Colonic mucosa (tissue), 4 donors: ENCODE results near the gene DCLK1. TPM values are rescaled to one million over a fixed set of nuclear protein-coding genes. Genes with fewer than 3 reads are reported as not detected.

Source experiments
- DNase-seq: peaks from one replicate; pipeline ENCODE4 v3.0.0-alpha.2; 2020
- H3K27ac ChIP-seq: fragments of 200-600 bp; one replicate; pipeline ENCODE4 v1.8.0; 2021
- H3K27me3 ChIP-seq: fragments of 200-600 bp; one replicate; pipeline ENCODE4 v1.8.0; 2021
- H3K36me3 ChIP-seq: fragments of 200-600 bp; one replicate; pipeline ENCODE4 v1.8.0; 2021
- H3K4me1 ChIP-seq: fragments of 200-600 bp; one replicate; pipeline ENCODE4 v1.8.0; 2021; ENCODE audit warnings: mild to moderate bottlenecking
- H3K4me3 ChIP-seq: fragments of 200-600 bp; one replicate; pipeline ENCODE4 v1.8.0; 2021
- H3K9ac ChIP-seq, 2 donors: one replicate each; pipeline ENCODE4 v1.7.0; 2013; ENCODE audit warnings: control low read depth in 2 of 2, low read depth in 2 of 2, low read length in 2 of 2
- H3K9me3 ChIP-seq: fragments of 200-600 bp; one replicate; pipeline ENCODE4 v1.8.0; 2021
- intact Hi-C: fragments of 100-400 bp; cut with DNase I; formaldehyde crosslinking; loops from one replicate; pipeline ENCODE4 v1.14.1; 2022
- total RNA-seq, 2 donors: library from RNA; stranded (reverse); fragmentation: NEBNext Ultra II Directional in 1 of 2; extraction: Animal tissue kit (Norgen Biotek cat#: 25700) in 1 of 2; gene quantifications; one replicate each; pipeline ENCODE4 v1.2.1, GENCODE V29; 2021
- TF ChIP-seq, protein P1 (sequence below): fragments of 200-600 bp; IDR thresholded peaks from one replicate; pipeline ENCODE4 v1.8.0; 2022; ENCODE audit warnings: antibody characterized with exemption, mild to moderate bottlenecking
- donor health status: healthy.
- donor health status: DM: no; HTN: no; CAD: no.
- donor health status: DM: no; HTN: no; CAD: no.

DCLK1 gene
- total RNA-seq, 2 donors from 2014 or later, result 1.5 to 5.0 TPM

DNA sequence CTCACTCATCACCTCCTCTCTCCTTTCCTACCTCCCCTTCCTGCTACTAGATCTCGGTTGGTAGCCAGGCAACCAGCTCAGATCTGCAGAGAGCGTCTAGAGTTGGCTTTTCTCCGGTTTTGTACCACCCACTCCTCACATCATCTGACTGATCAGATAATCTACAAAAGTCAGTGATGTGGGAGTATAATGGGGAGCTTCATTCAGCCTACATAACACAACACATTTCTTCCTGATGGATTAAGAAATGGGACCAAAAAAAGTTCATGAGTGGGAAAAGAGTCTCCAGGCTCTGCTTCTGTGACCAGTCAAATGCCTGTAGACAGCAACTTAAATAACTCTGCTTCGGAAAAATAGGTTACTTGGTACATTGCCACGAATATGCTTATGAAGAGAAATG, 279.8 kb downstream of the DCLK1 start:
- no peaks in the 10 kb centered on the region for H3K4me1 ChIP-seq
- no peaks in the 10 kb centered on the region for H3K36me3 ChIP-seq
- no peak overlapping the region for H3K9ac ChIP-seq
- TF ChIP-seq, protein P1, sequence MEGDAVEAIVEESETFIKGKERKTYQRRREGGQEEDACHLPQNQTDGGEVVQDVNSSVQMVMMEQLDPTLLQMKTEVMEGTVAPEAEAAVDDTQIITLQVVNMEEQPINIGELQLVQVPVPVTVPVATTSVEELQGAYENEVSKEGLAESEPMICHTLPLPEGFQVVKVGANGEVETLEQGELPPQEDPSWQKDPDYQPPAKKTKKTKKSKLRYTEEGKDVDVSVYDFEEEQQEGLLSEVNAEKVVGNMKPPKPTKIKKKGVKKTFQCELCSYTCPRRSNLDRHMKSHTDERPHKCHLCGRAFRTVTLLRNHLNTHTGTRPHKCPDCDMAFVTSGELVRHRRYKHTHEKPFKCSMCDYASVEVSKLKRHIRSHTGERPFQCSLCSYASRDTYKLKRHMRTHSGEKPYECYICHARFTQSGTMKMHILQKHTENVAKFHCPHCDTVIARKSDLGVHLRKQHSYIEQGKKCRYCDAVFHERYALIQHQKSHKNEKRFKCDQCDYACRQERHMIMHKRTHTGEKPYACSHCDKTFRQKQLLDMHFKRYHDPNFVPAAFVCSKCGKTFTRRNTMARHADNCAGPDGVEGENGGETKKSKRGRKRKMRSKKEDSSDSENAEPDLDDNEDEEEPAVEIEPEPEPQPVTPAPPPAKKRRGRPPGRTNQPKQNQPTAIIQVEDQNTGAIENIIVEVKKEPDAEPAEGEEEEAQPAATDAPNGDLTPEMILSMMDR, result no peak
- intact Hi-C loops, result no loop called here
- no peaks in the 10 kb centered on the region for H3K9me3 ChIP-seq
- no peaks in the 10 kb centered on the region for H3K27me3 ChIP-seq
- no peak overlapping the region for H3K27ac ChIP-seq
- no peak for DNase-seq
- no peak overlapping the region for H3K4me3 ChIP-seq

- Histone ChIP-seq H3K4me1 (no peaks in the 10 kb centered on the region), H3K27me3 (no peaks in the 10 kb centered on the region), H3K9me3 (no peaks in the 10 kb centered on the region), H3K9ac (no peak overlapping the region), H3K4me3 (no peak overlapping the region), H3K27ac (no peak overlapping the region), H3K36me3 (no peaks in the 10 kb centered on the region)
- TF ChIP-seq, protein P1, result no peak
- intact Hi-C loops, result no loop called here
- no peak for DNase-seq
Measured at GRCh38 chr13:35850569-35850968, 280.6 kb downstream of the DCLK1 start.

DNA sequence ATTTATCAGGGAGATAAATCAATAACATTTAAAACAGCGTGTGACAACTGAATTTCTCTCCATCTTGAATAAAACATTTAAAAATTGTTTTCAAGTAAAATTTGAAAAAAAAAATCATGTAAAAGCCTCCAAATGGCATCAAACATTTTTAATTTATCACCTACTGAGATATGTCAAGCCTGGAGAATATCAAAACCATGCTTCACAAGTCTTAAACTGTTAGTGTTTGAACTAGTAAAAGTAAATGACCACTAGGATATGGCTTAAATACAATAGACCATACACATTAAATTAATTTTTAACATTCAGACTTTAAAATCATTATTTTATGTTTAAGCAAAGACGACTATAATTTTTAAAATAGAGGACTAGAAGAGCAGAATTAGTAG, 281.9 kb downstream of the DCLK1 start:
- intact Hi-C loops, result no loop called here
- Histone ChIP-seq H3K4me1 (no peaks in the 10 kb centered on the region), H3K36me3 (no peaks in the 10 kb centered on the region), H3K9me3 (no peaks in the 10 kb centered on the region), H3K9ac (no peak overlapping the region), H3K4me3 (no peak overlapping the region), H3K27me3 (no peaks in the 10 kb centered on the region), H3K27ac (no peak overlapping the region)
- no peak for DNase-seq
- TF ChIP-seq, protein P1, result no peak

DNA sequence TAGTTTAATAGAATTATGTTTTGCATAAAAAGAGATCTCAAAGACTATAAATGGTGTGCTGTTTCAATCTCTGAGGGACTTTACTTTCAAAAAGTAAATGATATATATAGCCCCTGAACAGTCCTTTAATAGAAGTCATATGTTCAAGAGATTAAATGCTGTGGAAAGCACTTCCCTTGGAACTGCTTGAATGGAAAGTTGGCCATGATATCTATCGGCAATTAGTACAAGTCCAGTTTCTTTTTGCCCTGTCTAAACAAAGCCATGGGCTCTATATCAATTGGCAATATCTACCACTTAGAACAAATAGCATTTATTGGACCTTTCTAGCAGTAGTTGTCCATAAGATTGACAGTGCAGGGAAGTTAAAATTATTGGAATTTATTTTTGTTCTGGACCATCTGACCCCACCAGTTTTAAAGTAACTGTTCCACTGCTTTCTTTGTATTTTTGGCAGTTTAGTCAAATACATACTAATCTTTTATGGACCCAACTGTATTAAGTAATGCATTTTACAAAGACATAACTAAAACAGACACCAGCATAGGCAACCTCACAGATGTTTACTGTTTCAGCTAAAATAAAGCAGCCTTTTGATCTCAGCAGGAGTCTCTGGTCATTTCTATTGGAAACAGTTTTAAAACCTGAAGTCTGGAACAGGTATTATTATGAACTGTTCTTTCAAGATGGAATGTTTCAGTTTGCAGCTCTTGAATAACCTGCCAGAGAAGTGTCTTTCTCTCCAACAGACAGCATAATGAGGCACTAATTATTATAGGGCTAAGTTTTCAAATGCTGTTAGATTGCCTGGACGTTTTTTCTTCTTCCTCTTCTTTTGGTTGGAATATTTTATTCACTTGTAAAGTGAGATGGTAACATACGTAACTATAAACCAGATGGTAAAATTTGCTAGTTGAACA, 282.6 kb downstream of the DCLK1 start:
- Histone ChIP-seq H3K9ac (no peak overlapping the region), H3K9me3 (no peaks in the 10 kb centered on the region), H3K36me3 (no peaks in the 10 kb centered on the region), H3K27ac (no peak overlapping the region), H3K4me3 (no peak overlapping the region), H3K27me3 (no peaks in the 10 kb centered on the region), H3K4me1 (no peaks in the 10 kb centered on the region)
- DNase-seq, result no peak
- TF ChIP-seq, protein P1, result no peak
- intact Hi-C loops, result no loop called here

GRCh38 chr13:35843272-35843671, 287.9 kb downstream of the DCLK1 start:
- Histone ChIP-seq H3K4me1 (no peaks in the 10 kb centered on the region), H3K9me3 (no peaks in the 10 kb centered on the region), H3K9ac (no peak overlapping the region), H3K27me3 (no peaks in the 10 kb centered on the region), H3K36me3 (no peaks in the 10 kb centered on the region), H3K4me3 (no peak overlapping the region), H3K27ac (no peak overlapping the region)
- intact Hi-C loops, result no loop called here
- no peak for DNase-seq
- TF ChIP-seq, protein P1, result no peak
